ENCODE data around the gene ANKRD6.
"Not testable (repeated sequence)": the region's sequence is repeated elsewhere in the genome, so short reads cannot be mapped to it uniquely, and the experiment has no call there.

The ANKRD6 gene

DNA sequence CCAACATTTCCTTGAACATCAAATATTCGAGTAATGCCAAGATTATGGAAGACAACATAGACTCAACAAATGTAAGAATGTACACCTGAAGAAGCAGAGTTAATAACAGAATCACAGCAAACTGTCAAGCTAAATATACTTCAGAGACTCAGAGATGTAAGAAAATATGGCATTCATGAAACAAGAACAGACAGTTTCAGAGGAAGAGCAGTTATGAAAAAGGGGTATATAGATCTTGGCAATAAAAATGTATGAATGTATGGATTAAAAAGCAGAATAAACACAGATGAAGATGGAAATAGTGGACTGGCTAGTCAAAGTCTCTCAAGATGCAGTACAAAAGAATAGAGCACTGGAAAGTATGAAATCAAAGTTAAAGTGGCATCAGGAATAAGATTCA lies 39.3 kb upstream of the ANKRD6 start:
- H3K4me3 ChIP-seq (ENCODE audit: low read depth, low read length), result no peak overlapping the region
- TF ChIP-seq, protein P1, sequence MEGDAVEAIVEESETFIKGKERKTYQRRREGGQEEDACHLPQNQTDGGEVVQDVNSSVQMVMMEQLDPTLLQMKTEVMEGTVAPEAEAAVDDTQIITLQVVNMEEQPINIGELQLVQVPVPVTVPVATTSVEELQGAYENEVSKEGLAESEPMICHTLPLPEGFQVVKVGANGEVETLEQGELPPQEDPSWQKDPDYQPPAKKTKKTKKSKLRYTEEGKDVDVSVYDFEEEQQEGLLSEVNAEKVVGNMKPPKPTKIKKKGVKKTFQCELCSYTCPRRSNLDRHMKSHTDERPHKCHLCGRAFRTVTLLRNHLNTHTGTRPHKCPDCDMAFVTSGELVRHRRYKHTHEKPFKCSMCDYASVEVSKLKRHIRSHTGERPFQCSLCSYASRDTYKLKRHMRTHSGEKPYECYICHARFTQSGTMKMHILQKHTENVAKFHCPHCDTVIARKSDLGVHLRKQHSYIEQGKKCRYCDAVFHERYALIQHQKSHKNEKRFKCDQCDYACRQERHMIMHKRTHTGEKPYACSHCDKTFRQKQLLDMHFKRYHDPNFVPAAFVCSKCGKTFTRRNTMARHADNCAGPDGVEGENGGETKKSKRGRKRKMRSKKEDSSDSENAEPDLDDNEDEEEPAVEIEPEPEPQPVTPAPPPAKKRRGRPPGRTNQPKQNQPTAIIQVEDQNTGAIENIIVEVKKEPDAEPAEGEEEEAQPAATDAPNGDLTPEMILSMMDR (IDR thresholded peaks at IDR 0.05; ENCODE audit: low read depth, low read length), result no peak

DNA sequence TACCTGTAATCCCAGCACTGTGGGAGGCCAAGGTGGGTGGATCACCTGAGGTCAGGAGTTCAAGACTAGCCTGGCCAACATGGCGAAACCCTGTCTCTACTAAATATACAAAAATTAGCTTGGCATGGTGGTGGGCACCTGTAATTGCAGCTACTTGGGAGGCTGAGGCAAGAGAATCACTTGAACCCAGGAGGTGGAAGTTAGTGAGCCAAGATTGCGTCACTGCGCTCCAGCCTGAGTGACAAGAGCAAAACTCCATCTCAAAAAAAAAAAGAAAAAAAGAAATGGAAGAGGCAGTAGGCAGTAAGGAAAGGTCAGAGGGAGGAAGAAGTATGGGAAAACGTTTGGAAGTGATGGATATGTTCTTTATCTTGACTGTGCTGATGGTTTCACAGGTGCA lies 35.1 kb upstream of the ANKRD6 start:
- H3K4me3 ChIP-seq (ENCODE audit: low read depth, low read length), result not testable (repeated sequence)

DNA sequence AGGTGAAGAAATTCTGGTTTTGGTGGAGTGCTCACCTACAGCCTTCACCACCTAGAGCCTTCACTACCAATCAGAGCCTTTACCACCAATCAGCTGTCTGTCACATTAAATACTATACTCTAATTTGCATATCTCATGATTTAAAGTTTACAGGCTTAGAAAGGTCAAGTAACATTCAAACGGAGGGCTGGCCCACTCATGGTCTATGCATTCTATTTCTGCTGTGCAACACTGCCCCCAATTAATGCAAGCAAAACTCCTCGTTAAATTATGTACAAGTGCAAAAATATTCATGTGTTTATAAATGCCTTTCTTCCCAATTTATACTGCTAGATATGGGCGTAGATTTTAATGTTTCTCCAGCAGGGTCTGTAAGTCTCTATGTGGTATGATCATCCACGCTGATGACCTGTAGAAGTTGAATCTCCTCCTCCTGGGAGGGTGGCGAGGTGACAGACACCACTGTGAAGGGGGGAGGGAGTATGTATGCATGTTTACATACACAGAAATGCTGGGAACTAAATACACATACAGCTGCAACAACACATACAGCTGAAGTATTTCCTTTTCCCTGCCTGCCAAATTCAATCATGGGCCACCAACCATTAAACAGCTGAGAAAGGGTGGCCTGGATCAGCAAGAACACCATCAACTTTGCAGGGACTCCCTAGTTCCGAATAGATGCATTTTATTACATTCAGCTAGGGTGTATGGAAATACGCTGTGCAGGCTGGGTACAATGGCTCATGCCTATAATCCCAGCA lies 34.0 kb upstream of the ANKRD6 start:
- TF ChIP-seq, protein P1 (IDR thresholded peaks at IDR 0.05; ENCODE audit: low read depth, low read length), result no peak
- no peak overlapping the region for H3K4me3 ChIP-seq (ENCODE audit: low read depth, low read length)

DNA sequence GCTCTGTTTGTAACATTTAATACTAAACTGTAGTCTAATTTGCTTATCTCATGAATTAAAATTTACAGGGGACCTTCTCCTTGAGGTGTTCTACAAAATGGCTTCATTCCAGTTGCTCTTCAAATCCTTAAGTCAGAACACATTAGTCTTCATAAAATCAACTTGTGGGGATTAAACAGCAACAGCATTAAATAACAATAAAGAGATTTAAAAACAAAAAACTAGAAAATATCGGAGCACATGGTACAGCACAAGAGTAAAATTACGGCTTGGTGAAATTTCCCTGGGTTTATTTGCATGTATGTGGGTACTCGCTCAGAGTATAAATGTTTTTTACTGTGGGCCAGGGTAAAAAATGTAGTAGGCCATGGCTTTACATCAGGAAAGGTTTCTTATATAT lies 32.9 kb upstream of the ANKRD6 start:
- H3K4me3 ChIP-seq (ENCODE audit: low read depth, low read length), result no peak overlapping the region

DNA sequence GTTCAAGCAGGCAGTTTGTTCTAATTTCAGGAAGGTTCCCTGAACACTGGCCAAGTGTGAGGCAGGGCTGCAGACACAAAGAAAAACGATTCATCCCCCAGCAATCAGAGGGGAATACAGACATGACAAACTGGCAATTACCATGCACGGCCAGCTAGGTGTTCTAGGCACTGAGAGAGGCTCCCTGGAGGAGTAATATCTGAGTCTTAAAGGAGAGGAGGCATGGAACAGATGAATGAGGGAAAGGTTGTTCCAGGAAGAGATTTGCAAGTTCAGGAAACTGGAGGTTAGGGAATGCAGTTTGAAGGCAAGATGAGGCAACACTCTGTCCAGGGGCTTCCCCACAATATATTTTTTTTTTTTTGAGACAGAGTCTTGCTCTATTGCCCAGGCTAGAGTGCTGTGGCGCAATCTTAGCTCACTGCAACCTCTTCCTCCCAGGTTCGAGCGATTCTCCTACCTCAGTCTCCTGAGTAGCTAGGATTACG lies 32.0 kb upstream of the ANKRD6 start:
- no peak overlapping the region for H3K4me3 ChIP-seq (ENCODE audit: low read depth, low read length)
- TF ChIP-seq, protein P1 (IDR thresholded peaks at IDR 0.05; ENCODE audit: low read depth, low read length), result no peak

More for the DNA sequence above, 32.9 kb upstream of the ANKRD6 start:
- TF ChIP-seq, protein P1 (IDR thresholded peaks at IDR 0.05; ENCODE audit: low read depth, low read length), result no peak

DNA sequence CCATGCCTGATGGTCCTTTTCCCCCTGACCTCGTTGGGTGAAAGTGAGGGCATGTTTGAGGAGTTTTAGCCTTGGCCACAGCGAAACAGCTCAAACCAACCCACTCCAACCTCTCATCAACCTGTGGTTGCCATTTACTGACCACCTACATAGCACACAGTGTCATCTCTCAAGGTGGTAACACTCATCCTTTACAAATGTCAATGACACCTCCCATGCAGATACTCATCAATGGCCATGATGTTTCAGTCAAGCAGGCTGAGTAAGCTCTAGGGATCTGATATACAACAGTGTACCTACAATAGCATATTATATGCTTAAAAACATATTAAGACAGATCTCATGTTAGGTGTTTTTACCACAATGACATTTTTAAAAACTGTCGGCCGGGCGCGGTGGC lies 30.2 kb upstream of the ANKRD6 start:
- no peak overlapping the region for H3K4me3 ChIP-seq (ENCODE audit: low read depth, low read length)
- TF ChIP-seq, protein P1 (IDR thresholded peaks at IDR 0.05; ENCODE audit: low read depth, low read length), result no peak

DNA sequence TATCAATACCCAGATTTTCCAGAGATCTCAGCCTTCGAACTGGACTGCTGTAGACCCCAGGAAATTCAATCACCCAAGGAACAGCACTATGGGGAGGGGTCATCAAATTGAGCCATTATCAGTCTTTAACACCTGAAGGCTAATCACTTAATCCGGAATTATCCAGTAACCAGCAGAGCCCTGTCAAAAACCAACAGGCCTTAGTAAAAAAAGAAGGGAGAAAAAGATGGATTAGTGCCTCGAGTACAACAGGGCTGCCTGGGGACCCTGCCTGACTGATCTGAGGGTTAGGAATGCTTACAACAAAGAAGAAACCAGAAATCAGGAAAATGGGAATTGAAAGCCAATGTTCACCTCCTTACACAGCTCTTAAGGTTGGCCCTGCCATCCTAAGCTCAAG lies 28.4 kb upstream of the ANKRD6 start:
- TF ChIP-seq, protein P1 (IDR thresholded peaks at IDR 0.05; ENCODE audit: low read depth, low read length), result no peak
- no peak overlapping the region for H3K4me3 ChIP-seq (ENCODE audit: low read depth, low read length)

DNA sequence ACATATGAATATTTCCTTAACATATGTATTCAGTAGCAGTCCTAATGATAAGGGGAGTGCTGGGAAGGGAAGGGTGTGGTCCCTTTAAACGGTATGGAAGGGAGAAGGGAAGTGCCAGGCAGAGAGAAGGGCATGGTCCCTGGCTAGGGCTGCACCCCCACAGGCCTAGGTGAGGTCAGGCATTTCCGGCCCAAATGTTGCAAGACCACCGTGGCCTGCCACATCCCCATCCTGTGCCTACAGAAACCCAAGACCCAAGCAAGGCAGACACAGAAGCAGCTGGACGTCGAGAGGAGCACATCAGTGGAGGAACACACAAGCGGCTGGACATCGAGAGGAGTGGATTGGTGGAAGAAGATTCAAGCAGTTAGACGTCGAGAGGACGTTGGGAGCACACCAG lies 26.8 kb upstream of the ANKRD6 start:
- TF ChIP-seq, protein P1 (IDR thresholded peaks at IDR 0.05; ENCODE audit: low read depth, low read length), result no peak
- no peak overlapping the region for H3K4me3 ChIP-seq (ENCODE audit: low read depth, low read length)

Data from WI38 (cell line).